HEK293 (cell line): ENCODE measurements around the gene ARRDC2.
A peak's percentile ranks its signal among the peaks of the same experiment; 100 is the strongest.

Source experiments
- EGR2 ChIP-seq: fragments of 450-650 bp; formaldehyde crosslinking; IDR thresholded peaks from 2 replicates; pipeline ENCODE4 v1.5.1; 2016; ENCODE audit warnings: low read depth, missing biosample characterization, missing genetic modification characterization
- ZBTB17 ChIP-seq: fragments of 450-650 bp; formaldehyde crosslinking; IDR thresholded peaks from 2 replicates; pipeline ENCODE4 v1.5.1; 2016; ENCODE audit warnings: missing biosample characterization, missing genetic modification characterization
- ZBTB20 ChIP-seq: fragments of 450-650 bp; formaldehyde crosslinking; IDR thresholded peaks from 2 replicates; pipeline ENCODE4 v1.5.1; 2016; ENCODE audit warnings: missing biosample characterization, missing genetic modification characterization
- ZFP41 ChIP-seq: fragments of 450-650 bp; formaldehyde crosslinking; IDR thresholded peaks from 2 replicates; pipeline ENCODE4 v1.5.1; 2016; ENCODE audit warnings: missing biosample characterization, missing genetic modification characterization, borderline replicate concordance
- ZNF140 ChIP-seq: fragments of 450-650 bp; formaldehyde crosslinking; IDR thresholded peaks from 2 replicates; pipeline ENCODE4 v1.5.1; 2016; ENCODE audit warnings: missing biosample characterization, missing genetic modification characterization
- ZNF19 ChIP-seq: fragments of 450-650 bp; formaldehyde crosslinking; IDR thresholded peaks from 2 replicates; pipeline ENCODE4; 2016; ENCODE audit warnings: missing biosample characterization, missing genetic modification characterization, low read depth
- ZNF202 ChIP-seq: fragments of 450-650 bp; formaldehyde crosslinking; IDR thresholded peaks from 2 replicates; pipeline ENCODE4 v1.5.1; 2016; ENCODE audit warnings: missing biosample characterization, missing genetic modification characterization, borderline replicate concordance
- ZNF23 ChIP-seq: fragments of 450-650 bp; formaldehyde crosslinking; IDR thresholded peaks from 2 replicates; pipeline ENCODE4 v1.5.1; 2016; ENCODE audit warnings: missing biosample characterization, missing genetic modification characterization, borderline replicate concordance
- ZNF292 ChIP-seq: fragments of 450-650 bp; formaldehyde crosslinking; IDR thresholded peaks from 2 replicates; pipeline ENCODE4 v1.5.1; 2016; ENCODE audit warnings: low read depth, missing biosample characterization, missing genetic modification characterization, borderline replicate concordance
- ZNF324 ChIP-seq: fragments of 450-650 bp; formaldehyde crosslinking; IDR thresholded peaks from 2 replicates; pipeline ENCODE4 v1.5.1; 2016; ENCODE audit warnings: missing biosample characterization, missing genetic modification characterization
- ZNF335 ChIP-seq: fragments of 450-650 bp; formaldehyde crosslinking; conservative IDR thresholded peaks from 2 replicates; pipeline ENCODE4 v1.5.1; 2016; ENCODE audit warnings: missing biosample characterization, missing genetic modification characterization
- ZNF37A ChIP-seq: fragments of 450-650 bp; IDR thresholded peaks from 2 replicates; pipeline ENCODE4 v1.5.1; 2018; ENCODE audit warnings: missing biosample characterization, missing genetic modification characterization
- ZNF544 ChIP-seq: fragments of 450-650 bp; formaldehyde crosslinking; IDR thresholded peaks from 2 replicates; pipeline ENCODE4 v1.5.0; 2017; ENCODE audit warnings: missing biosample characterization, missing genetic modification characterization
- ZNF585B ChIP-seq: fragments of 450-650 bp; formaldehyde crosslinking; IDR thresholded peaks from 2 replicates; pipeline ENCODE4 v1.5.1; 2016; ENCODE audit warnings: missing biosample characterization, missing genetic modification characterization
- ZNF621 ChIP-seq: fragments of 450-650 bp; formaldehyde crosslinking; IDR thresholded peaks from 2 replicates; pipeline ENCODE4 v1.5.1; 2017; ENCODE audit warnings: missing biosample characterization, missing genetic modification characterization
- ZNF677 ChIP-seq: fragments of 450-650 bp; IDR thresholded peaks from 2 replicates; pipeline ENCODE4 v1.5.0; 2018; ENCODE audit warnings: missing biosample characterization, mild to moderate bottlenecking, missing genetic modification characterization, moderate library complexity
- ZNF707 ChIP-seq: fragments of 450-650 bp; formaldehyde crosslinking; IDR thresholded peaks from 2 replicates; pipeline ENCODE4 v1.5.1; 2016; ENCODE audit warnings: missing biosample characterization, missing genetic modification characterization
- ZNF776 ChIP-seq: fragments of 450-650 bp; formaldehyde crosslinking; IDR thresholded peaks from 2 replicates; pipeline ENCODE4 v1.5.0; 2017; ENCODE audit warnings: missing biosample characterization, missing genetic modification characterization, borderline replicate concordance
- ZNF777 ChIP-seq: fragments of 450-650 bp; formaldehyde crosslinking; IDR thresholded peaks from 2 replicates; pipeline ENCODE4 v1.5.1; 2017; ENCODE audit warnings: missing biosample characterization, missing genetic modification characterization, borderline replicate concordance
- ZNF792 ChIP-seq: fragments of 450-650 bp; formaldehyde crosslinking; IDR thresholded peaks from 2 replicates; pipeline ENCODE4 v1.5.1; 2016; ENCODE audit warnings: missing biosample characterization, missing genetic modification characterization
- TF ChIP-seq, protein P1 (sequence below): fragments of 450-650 bp; formaldehyde crosslinking; IDR thresholded peaks from 2 replicates; pipeline ENCODE4 v1.5.1; 2017; ENCODE audit warnings: missing biosample characterization, mild to moderate bottlenecking, missing genetic modification characterization, moderate library complexity
- TF ChIP-seq, protein P2 (sequence below): fragments of 450-650 bp; formaldehyde crosslinking; IDR thresholded peaks from 2 replicates; pipeline ENCODE4 v1.5.1; 2016; ENCODE audit warnings: missing biosample characterization, missing genetic modification characterization
- TF ChIP-seq, protein P3 (sequence below): IDR thresholded peaks from 2 replicates; pipeline ENCODE4 v1.6.1; 2011; ENCODE audit warnings: mild to moderate bottlenecking, low read depth, low read length, borderline replicate concordance
- TF ChIP-seq, protein P4 (sequence below): fragments of 450-650 bp; formaldehyde crosslinking; IDR thresholded peaks from 2 replicates; pipeline ENCODE4 v1.5.1; 2016; ENCODE audit warnings: missing biosample characterization, missing genetic modification characterization, low read depth
- TF ChIP-seq, protein P5 (sequence below): fragments of 450-650 bp; formaldehyde crosslinking; IDR thresholded peaks from 2 replicates; pipeline ENCODE4 v1.5.1; 2016; ENCODE audit warnings: missing biosample characterization, missing genetic modification characterization
- TF ChIP-seq, protein P6 (sequence below): fragments of 450-650 bp; formaldehyde crosslinking; IDR thresholded peaks from 2 replicates; pipeline ENCODE4 v1.5.1; 2017; ENCODE audit warnings: missing biosample characterization, missing genetic modification characterization
- TF ChIP-seq, protein P7 (sequence below): fragments of 450-650 bp; formaldehyde crosslinking; IDR thresholded peaks from 2 replicates; pipeline ENCODE4 v1.5.1; 2016; ENCODE audit warnings: missing biosample characterization, missing genetic modification characterization

Gene ARRDC2

DNA sequence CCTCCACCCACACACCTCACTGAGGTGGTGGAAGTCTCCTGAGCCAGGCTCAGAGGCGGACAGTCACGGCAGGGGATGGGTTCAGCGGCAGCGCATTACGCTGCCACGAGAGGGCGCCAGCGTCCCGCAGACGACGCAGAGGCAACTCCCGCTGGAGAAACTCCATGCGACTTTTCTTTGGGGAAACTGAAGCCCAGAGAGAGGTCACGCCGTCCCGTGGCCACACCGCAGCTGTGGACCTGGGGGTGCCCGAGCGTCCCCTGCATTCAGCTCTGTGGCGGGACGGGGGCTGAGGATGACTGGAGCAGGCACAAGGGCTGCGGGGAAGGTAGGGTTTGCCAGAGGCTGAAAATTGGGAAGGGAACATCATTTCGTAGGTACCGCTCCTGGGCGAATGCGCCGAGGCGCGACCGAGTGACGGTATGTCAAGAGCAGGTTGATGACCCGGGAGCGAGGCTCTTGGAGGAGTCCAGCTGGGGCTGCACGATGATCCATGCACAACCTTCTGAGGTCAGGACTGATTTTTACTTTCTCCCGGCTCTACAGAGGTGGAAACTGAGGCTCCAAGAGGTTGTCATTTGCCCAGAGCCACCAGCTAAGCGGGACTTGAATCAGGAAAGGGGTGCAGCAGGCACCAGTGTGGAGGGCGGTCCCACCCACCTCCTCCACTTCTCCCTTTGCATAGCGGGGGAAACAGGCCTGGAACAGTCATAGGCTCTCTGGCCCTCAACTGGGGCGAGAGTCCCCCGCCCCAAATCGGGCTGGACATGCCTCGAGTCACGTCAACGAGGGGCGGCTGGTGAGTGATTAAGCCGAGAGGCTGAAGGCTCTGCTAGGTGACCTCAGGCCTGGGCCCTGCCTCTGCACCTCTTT, 690 bp upstream of the ARRDC2 start (continued):
- TF ChIP-seq ZNF19 (tag by site-specific recombination) (no peak), ZNF324 (tag by site-specific recombination) (peak; percentile 17; the same call in 1 of the 2 replicates), ZNF544 (no peak), ZBTB20 (tag by site-specific recombination) (peak; percentile 16; the same call in 1 of the 2 replicates), ZNF776 (tag by site-specific recombination) (no peak), EGR2 (tag by site-specific recombination) (peak; percentile 92), ZNF37A (tag by site-specific recombination) (no peak), ZNF792 (no peak), ZFP41 (tag by site-specific recombination) (no peak), ZBTB17 (tag by site-specific recombination) (peak; percentile 70), ZNF707 (tag by site-specific recombination) (no peak), ZNF140 (tag by site-specific recombination) (no peak), ZNF677 (tag by site-specific recombination) (no peak), ZNF292 (tag by site-specific recombination) (no peak), ZNF777 (tag by site-specific recombination) (no peak), ZNF585B (no peak), ZNF621 (tag by site-specific recombination) (no peak), ZNF23 (tag by site-specific recombination) (no peak), ZNF335 (tag by site-specific recombination) (0 out of 2 replicates have a peak, but pooled peaks have one; percentile 28), ZNF202 (tag by site-specific recombination) (no peak)
- TF ChIP-seq, protein P1, sequence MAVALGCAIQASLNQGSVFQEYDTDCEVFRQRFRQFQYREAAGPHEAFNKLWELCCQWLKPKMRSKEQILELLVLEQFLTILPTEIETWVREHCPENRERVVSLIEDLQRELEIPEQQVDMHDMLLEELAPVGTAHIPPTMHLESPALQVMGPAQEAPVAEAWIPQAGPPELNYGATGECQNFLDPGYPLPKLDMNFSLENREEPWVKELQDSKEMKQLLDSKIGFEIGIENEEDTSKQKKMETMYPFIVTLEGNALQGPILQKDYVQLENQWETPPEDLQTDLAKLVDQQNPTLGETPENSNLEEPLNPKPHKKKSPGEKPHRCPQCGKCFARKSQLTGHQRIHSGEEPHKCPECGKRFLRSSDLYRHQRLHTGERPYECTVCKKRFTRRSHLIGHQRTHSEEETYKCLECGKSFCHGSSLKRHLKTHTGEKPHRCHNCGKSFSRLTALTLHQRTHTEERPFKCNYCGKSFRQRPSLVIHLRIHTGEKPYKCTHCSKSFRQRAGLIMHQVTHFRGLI (tag by site-specific recombination) = no peak
- TF ChIP-seq, protein P2, sequence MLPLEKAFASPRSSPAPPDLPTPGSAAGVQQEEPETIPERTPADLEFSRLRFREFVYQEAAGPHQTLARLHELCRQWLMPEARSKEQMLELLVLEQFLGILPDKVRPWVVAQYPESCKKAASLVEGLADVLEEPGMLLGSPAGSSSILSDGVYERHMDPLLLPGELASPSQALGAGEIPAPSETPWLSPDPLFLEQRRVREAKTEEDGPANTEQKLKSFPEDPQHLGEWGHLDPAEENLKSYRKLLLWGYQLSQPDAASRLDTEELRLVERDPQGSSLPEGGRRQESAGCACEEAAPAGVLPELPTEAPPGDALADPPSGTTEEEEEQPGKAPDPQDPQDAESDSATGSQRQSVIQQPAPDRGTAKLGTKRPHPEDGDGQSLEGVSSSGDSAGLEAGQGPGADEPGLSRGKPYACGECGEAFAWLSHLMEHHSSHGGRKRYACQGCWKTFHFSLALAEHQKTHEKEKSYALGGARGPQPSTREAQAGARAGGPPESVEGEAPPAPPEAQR (tag by site-specific recombination) = no peak
- TF ChIP-seq, protein P3, sequence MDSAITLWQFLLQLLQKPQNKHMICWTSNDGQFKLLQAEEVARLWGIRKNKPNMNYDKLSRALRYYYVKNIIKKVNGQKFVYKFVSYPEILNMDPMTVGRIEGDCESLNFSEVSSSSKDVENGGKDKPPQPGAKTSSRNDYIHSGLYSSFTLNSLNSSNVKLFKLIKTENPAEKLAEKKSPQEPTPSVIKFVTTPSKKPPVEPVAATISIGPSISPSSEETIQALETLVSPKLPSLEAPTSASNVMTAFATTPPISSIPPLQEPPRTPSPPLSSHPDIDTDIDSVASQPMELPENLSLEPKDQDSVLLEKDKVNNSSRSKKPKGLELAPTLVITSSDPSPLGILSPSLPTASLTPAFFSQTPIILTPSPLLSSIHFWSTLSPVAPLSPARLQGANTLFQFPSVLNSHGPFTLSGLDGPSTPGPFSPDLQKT = no peak
- TF ChIP-seq, protein P4, sequence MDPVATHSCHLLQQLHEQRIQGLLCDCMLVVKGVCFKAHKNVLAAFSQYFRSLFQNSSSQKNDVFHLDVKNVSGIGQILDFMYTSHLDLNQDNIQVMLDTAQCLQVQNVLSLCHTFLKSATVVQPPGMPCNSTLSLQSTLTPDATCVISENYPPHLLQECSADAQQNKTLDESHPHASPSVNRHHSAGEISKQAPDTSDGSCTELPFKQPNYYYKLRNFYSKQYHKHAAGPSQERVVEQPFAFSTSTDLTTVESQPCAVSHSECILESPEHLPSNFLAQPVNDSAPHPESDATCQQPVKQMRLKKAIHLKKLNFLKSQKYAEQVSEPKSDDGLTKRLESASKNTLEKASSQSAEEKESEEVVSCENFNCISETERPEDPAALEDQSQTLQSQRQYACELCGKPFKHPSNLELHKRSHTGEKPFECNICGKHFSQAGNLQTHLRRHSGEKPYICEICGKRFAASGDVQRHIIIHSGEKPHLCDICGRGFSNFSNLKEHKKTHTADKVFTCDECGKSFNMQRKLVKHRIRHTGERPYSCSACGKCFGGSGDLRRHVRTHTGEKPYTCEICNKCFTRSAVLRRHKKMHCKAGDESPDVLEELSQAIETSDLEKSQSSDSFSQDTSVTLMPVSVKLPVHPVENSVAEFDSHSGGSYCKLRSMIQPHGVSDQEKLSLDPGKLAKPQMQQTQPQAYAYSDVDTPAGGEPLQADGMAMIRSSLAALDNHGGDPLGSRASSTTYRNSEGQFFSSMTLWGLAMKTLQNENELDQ (tag by site-specific recombination) = no peak
- TF ChIP-seq, protein P5, sequence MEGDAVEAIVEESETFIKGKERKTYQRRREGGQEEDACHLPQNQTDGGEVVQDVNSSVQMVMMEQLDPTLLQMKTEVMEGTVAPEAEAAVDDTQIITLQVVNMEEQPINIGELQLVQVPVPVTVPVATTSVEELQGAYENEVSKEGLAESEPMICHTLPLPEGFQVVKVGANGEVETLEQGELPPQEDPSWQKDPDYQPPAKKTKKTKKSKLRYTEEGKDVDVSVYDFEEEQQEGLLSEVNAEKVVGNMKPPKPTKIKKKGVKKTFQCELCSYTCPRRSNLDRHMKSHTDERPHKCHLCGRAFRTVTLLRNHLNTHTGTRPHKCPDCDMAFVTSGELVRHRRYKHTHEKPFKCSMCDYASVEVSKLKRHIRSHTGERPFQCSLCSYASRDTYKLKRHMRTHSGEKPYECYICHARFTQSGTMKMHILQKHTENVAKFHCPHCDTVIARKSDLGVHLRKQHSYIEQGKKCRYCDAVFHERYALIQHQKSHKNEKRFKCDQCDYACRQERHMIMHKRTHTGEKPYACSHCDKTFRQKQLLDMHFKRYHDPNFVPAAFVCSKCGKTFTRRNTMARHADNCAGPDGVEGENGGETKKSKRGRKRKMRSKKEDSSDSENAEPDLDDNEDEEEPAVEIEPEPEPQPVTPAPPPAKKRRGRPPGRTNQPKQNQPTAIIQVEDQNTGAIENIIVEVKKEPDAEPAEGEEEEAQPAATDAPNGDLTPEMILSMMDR (tag by site-specific recombination) = peak; percentile 96
- TF ChIP-seq, protein P6, sequence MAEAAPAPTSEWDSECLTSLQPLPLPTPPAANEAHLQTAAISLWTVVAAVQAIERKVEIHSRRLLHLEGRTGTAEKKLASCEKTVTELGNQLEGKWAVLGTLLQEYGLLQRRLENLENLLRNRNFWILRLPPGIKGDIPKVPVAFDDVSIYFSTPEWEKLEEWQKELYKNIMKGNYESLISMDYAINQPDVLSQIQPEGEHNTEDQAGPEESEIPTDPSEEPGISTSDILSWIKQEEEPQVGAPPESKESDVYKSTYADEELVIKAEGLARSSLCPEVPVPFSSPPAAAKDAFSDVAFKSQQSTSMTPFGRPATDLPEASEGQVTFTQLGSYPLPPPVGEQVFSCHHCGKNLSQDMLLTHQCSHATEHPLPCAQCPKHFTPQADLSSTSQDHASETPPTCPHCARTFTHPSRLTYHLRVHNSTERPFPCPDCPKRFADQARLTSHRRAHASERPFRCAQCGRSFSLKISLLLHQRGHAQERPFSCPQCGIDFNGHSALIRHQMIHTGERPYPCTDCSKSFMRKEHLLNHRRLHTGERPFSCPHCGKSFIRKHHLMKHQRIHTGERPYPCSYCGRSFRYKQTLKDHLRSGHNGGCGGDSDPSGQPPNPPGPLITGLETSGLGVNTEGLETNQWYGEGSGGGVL (tag by site-specific recombination) = no peak
- TF ChIP-seq, protein P7, sequence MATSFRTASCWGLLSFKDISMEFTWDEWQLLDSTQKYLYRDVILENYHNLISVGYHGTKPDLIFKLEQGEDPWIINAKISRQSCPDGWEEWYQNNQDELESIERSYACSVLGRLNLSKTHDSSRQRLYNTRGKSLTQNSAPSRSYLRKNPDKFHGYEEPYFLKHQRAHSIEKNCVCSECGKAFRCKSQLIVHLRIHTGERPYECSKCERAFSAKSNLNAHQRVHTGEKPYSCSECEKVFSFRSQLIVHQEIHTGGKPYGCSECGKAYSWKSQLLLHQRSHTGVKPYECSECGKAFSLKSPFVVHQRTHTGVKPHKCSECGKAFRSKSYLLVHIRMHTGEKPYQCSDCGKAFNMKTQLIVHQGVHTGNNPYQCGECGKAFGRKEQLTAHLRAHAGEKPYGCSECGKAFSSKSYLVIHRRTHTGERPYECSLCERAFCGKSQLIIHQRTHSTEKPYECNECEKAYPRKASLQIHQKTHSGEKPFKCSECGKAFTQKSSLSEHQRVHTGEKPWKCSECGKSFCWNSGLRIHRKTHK (tag by site-specific recombination) = no peak
